HG02571 (cell line): ENCODE measurements around the gene CCNE1.

Experiments used
- ATAC-seq: cut with Tn5 transposase; IDR thresholded peaks from one replicate; pipeline ENCODE4 v1.9.1; 2021; ENCODE audit warnings: mild to moderate bottlenecking, moderate library complexity; ENCODE audit not compliant: unreplicated experiment

CCNE1 gene

GRCh38 chr19:29841559-29842367, 30.0 kb downstream of the CCNE1 start:
- ATAC-seq: no peak

- no peak for ATAC-seq
Observed at GRCh38 chr19:29842471-29843179, 30.8 kb downstream of the CCNE1 start.

DNA sequence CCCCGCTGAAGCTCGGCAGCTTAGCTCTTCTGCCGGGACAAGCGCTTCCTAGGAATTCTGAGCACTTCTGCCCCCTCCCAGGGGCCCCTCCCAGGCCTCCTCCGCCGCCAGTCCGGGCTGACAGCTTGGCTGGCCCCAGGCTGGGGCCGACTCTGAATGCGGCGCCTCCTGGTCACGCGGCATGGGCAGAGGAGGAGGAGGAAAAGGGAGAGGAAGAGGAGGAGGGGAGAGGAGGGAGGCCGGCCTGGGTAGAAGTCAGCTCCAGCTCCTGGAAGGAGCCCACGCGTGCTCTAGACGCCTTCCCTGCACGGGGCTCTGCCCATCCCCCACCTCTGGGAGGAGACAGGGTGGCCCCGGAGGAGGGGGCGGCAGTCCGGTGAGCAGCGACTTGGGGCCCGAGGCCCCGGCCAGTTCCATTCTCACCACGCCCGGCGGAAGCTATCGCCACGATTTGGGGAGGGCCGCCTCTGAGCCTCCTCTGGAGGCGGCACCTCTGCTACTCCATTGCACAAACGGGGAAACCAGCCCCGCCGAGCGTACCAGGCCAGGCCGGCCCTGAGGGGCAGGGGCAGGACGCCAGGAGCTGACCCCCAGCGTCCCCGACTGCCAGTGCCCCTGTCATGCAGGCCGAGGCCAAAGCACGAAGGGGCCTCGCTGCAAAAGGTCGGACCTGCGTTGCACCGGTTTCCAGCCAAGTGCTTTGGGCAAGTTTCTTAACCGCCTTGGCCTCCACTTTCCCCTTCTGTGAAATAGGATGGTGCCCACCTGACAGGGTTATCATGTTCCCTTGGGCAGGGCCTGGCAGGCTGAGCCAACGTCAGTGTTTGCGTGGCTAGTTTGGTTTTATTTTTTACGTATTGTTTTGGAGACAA, 31.6 kb downstream of the CCNE1 start:
- ATAC-seq: no peak

- peak; percentile 66 for ATAC-seq
Observed at GRCh38 chr19:29844891-29845573, 33.2 kb downstream of the CCNE1 start.

- no peak for ATAC-seq
Observed at GRCh38 chr19:29845574-29846176, 33.9 kb downstream of the CCNE1 start.

GRCh38 chr19:29849208-29849607, 37.4 kb downstream of the CCNE1 start:
- no peak for ATAC-seq

DNA sequence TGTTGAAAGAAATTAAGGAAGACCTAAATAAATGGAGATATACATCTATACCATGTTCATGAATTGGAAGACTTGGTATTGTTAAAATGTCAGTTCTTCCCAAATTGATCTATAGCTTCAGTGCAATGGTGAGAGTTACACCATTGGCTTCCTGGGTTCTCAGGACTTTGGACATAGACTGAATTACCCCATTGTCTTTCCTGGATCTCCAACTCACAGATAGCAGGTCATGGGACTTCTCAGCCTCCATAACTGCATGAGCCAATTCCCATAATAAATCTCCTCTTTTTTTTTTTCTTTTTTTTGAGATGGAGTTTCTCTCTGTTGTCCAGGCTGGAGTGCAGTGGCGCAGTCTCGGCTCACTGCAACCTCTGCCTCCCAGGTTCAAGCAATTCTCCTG, 38.7 kb downstream of the CCNE1 start:
- ATAC-seq: no peak

- ATAC-seq: peak; percentile 56
Observed at GRCh38 chr19:29851769-29852521, 40.2 kb downstream of the CCNE1 start.

DNA sequence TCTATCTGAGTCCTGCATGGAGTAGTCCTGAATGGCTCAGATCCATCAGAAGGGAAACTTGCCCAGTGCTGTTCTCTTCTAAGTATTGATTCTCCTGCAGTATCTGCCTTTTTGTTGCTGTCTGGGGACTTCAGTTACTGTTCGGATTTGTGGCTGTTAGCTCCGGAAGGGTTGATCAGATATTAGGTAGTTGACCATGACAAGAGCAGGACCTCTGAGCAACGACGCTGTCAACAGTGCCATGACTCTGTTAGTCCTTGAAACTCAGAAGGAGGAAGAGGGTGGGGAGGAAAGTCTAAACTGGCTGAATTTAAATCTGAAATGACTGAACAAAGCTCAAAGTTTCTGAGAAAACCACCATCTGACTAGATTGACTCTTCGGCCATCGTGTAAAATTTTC, 42.2 kb downstream of the CCNE1 start:
- no peak for ATAC-seq

GRCh38 chr19:29855087-29855486, 43.3 kb downstream of the CCNE1 start:
- no peak for ATAC-seq

DNA sequence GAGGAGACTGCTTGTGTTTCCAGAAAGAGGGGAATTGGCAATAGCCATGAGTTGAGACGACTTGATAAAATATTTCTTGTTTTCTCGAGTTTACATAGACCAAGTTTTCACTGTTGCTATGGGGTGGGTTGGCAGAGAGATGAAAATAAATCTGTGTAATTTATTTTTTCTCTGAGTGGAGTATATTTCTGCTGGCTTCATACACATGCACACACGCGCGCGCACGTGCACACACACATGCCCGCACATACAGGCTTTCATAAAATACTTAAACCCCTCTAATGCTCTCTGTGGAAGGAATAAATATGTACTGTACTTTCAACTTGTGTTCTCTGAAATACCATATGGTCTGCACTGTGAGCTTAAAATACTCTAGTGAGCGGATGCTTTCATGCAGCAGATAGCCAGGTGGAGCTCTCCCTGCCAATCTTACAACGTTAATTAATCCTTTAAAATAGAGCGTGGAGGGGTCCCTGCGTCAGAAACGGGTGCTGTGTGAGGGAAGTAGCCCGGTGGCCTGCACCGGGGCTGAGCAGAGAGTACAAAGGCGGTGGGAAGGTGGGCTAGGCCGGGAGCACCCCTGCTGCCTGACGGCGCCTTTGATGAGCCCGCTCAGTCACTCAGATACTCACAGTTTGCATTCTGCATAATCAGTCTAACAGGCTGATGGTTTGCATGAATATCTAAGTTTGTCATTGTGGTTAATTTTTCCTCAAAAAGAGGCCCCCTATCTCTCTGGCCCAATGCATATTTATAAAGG, 44.1 kb downstream of the CCNE1 start:
- no peak for ATAC-seq

GRCh38 chr19:29858000-29858596, 46.3 kb downstream of the CCNE1 start:
- ATAC-seq: no peak

DNA sequence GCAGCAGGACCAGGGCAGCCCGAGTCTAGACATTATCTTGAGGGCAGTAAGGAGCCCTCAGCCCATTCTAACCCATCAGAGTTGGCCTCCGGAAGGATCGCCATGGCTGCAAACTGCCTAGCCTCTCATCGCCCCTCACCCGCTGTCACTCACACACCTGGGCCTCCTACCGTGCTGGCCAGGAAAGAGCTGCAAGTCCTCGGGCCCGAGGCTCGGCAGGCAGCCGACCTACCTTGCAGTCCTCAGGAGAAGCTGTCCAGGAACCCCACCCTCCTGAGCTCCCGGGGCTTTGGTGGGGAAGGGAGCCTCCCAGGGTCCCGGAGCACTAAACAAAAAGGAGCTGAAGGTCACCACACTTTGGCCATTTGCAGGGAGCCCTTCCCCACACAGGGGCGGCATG, 46.8 kb downstream of the CCNE1 start:
- ATAC-seq: no peak

DNA sequence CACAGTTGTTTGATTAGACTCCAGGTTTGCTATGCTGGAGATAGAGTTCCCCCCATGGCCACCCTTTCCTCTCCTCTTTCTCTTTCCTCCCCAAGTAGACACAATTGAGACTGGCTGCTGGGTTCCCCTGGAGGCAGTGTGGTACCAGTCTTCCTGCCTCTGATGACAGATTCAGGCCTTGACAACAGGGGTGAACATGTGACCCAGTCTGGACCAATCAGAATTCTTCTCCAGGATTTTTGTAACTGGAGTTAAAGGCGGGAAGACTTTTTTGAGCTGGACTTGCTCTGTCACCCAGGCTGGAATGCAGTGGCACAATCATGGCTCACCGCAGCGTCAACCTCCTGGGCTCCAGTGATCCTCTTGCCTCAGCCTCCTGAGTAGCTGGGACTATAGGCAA, 48.7 kb downstream of the CCNE1 start:
- ATAC-seq: no peak

GRCh38 chr19:29861574-29861973, 49.8 kb downstream of the CCNE1 start:
- ATAC-seq: no peak

DNA sequence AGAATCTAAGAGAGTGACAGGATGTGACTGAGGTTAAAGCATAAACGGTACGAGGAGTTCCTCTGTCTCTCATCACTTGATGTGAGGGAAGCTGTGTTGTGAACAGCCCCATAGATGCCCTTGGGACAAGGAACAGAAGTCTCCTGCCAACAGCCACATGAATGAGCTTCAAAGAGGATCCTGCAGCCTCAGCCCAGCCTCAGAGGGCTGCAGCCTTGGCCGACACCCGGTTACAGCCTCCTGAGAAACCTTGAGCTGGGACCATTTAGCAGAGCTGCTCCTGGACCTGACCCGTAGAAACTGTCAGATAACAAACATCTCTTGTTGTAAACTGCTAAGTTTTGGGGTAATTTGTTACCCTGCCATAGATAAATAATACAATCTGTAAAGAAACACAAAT, 54.2 kb downstream of the CCNE1 start:
- ATAC-seq: no peak

GRCh38 chr19:29867984-29868383, 56.2 kb downstream of the CCNE1 start:
- no peak for ATAC-seq

GRCh38 chr19:29871143-29871542, 59.4 kb downstream of the CCNE1 start:
- ATAC-seq: no peak
